Small intestine (tissue), 7 donors: ENCODE data around the gene GRIA3. TPM values are rescaled to one million over a fixed set of nuclear protein-coding genes. Genes with fewer than 3 reads are reported as not detected.
A peak's percentile ranks its signal among the peaks of the same experiment; 100 is the strongest.

Experiments
- DNase-seq, 2 donors: peaks; one replicate each; pipeline versions ENCODE4 v3.0.0 to v3.0.0-alpha.2; 2013
- FAIRE-seq: peaks from 2 replicates; lab custom pipeline; 2012; peaks lifted over from hg19 to GRCh38; lab: Jason Lieb, UNC
- H3K27ac ChIP-seq, 3 donors: one replicate each; pipeline ENCODE4 v1.5.1; 2013; ENCODE audit warnings: low read length in 2 of 3, mild to moderate bottlenecking in 2 of 3, control low read depth in 1 of 3, inconsistent platforms in 1 of 3, low read depth in 1 of 3, moderate library complexity in 1 of 3
- H3K27me3 ChIP-seq, 3 donors: one replicate each; pipeline ENCODE4 v1.6.1; 2013; ENCODE audit warnings: low read length in 3 of 3, inconsistent platforms in 1 of 3; ENCODE audit not compliant: control insufficient read depth in 3 of 3, insufficient read depth in 3 of 3
- H3K36me3 ChIP-seq, 3 donors: one replicate each; pipeline ENCODE4 v1.6.1; 2013; ENCODE audit warnings: low read length in 3 of 3, inconsistent platforms in 1 of 3, low read depth in 1 of 3, mild to moderate bottlenecking in 1 of 3, moderate library complexity in 1 of 3; ENCODE audit not compliant: control insufficient read depth in 3 of 3, insufficient read depth in 2 of 3
- H3K4me1 ChIP-seq, 3 donors: one replicate each; pipeline ENCODE4 v1.6.1; 2013; ENCODE audit warnings: low read length in 2 of 3, inconsistent platforms in 1 of 3, low read depth in 1 of 3, mild to moderate bottlenecking in 1 of 3, moderate library complexity in 1 of 3; ENCODE audit not compliant: control insufficient read depth in 3 of 3, insufficient read depth in 2 of 3
- H3K4me3 ChIP-seq, 3 donors: one replicate each; pipeline ENCODE4 v1.5.1; 2013; ENCODE audit warnings: low read length in 3 of 3, control low read depth in 1 of 3, inconsistent platforms in 1 of 3, low read depth in 1 of 3, mild to moderate bottlenecking in 1 of 3, moderate library complexity in 1 of 3
- H3K9me3 ChIP-seq, 2 donors: one replicate each; pipeline ENCODE4 v1.6.1; 2013; ENCODE audit warnings: low read depth in 1 of 2, low read length in 1 of 2; ENCODE audit not compliant: control insufficient read depth in 2 of 2, insufficient read depth in 1 of 2
- WGBS, 3 donors: extraction: QIAGEN DNeasy Blood & Tissue Kit; methylation state at CpG; one replicate each; pipeline ENCODE4 v1.1.7; 2013; 5-methylcytosine and 5-hydroxymethylcytosine counted together
- polyA plus RNA-seq, 4 donors: library from polyadenylated mRNA; stranded (reverse) in 3 of 4; unstranded in 1 of 4; fragments of 200-250 nt in 3 of 4; fragments of 120-200 nt in 1 of 4; gene quantifications; one replicate each; pipeline versions ENCODE4 v1.2.1 to v1.2.3, GENCODE V29; 2013
- donor health status: healthy with polysubstance abuse.
- donor health status: control.
- donor health status: control.
- donor health status: Bipolar disorder and iron deficiency.
- donor health status: healthy.

The GRIA3 gene
- polyA plus RNA-seq, 4 donors = 0.22 to 1.0 (median 0.84) TPM; not detected in 1

DNA sequence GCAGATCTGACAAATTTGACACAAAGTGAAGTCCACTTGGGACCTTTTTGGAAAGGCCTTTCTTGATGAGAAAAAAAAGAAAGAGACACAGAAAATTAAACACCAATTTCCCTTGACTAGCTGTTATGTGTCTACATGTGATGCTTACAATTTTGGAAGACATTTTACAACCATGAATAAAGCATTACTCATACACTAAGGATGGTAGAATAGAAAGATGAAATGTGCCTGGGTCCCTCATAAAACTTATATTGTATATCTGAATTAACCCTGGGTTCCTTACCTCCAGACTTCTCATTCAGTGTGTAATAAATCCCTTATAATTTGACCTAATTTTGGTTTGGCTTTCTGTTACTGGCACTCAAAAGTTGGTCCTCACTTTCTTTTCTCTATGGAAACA lies 16.5 kb upstream of the GRIA3 start:
- H3K27me3 ChIP-seq = peaks cover 0 to 5% (median 0%) of the 10 kb centered on the region in 3 donors
- H3K4me3 ChIP-seq = no peak overlapping the region
- FAIRE-seq (no peak), DNase-seq (no peak)
- no peaks in the 10 kb centered on the region for H3K4me1 ChIP-seq
- no peak overlapping the region for H3K27ac ChIP-seq
- no peaks in the 10 kb centered on the region for H3K36me3 ChIP-seq
- H3K9me3 ChIP-seq = no peaks in the 10 kb centered on the region

- Histone ChIP-seq H3K27me3 (peaks cover 0 to 5% (median 0%) of the 10 kb centered on the region in 3 donors), H3K36me3 (no peaks in the 10 kb centered on the region), H3K9me3 (no peaks in the 10 kb centered on the region), H3K4me1 (no peaks in the 10 kb centered on the region), H3K4me3 (no peak overlapping the region), H3K27ac (no peak overlapping the region)
- DNase-seq (peak; percentile 30 to 72), FAIRE-seq (no peak)
- WGBS, 3 donors = 5 to 20% (median 8%) methylated on average over 2 of the region's 2 CpGs
These were observed 14.7 kb upstream of the GRIA3 start for GRCh38 chrX:123169247-123169901.

DNA sequence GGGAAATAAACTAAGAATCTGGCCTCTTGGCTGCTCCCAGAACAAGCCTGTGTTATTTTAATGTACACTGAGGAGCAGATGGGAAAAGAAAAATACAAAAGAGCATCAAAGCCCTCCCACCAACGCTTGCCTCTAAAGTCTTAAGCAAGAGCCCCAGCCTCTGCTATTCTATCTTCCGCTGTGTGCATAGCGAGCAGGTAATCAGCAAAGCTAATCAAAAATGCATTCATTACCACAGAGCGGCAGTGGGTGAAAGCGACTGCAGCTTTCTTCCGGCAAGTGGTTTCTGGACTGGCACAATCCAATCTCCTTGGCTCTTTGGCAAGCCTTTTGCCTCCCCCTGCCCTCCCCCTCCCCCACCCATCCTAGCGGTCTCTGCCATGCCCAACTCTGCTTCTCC lies 13.5 kb upstream of the GRIA3 start:
- no peak overlapping the region for H3K27ac ChIP-seq
- DNase-seq (no peak), FAIRE-seq (no peak)
- H3K4me3 ChIP-seq = no peak overlapping the region
- no peaks in the 10 kb centered on the region for H3K4me1 ChIP-seq
- no peaks in the 10 kb centered on the region for H3K36me3 ChIP-seq
- no peaks in the 10 kb centered on the region for H3K9me3 ChIP-seq
- H3K27me3 ChIP-seq = peaks cover 0 to 5% (median 0%) of the 10 kb centered on the region in 3 donors
- 72 to 79% (median 75%) methylated on average over 6 to 7 of the region's 7 CpGs for WGBS, 3 donors

DNA sequence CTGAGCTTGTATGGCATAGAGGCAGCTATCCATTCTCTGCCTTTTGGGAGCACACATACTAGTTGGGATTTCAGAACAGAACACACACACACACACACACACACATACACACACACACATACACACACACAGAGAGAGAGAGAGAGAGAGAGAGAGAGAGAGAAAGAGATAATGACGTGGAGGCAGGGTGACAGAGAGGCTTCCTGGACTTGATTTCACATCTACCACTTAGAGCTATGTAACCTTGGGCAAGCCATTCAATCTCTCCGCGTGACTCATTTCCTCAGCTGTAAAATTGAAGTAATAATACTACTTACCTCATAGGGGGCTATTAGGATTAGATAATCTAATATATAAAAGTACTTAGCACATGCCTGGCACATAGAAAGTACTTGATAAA lies 12.3 kb upstream of the GRIA3 start:
- no peak overlapping the region for H3K27ac ChIP-seq
- H3K27me3 ChIP-seq = peaks cover 0 to 5% (median 0%) of the 10 kb centered on the region in 3 donors
- DNase-seq = peak in 1 of 2 donors; percentile 27
- WGBS, 3 donors = 57 to 74% (median 63%) methylated on average over 3 of the region's 3 CpGs
- no peaks in the 10 kb centered on the region for H3K4me1 ChIP-seq
- no peaks in the 10 kb centered on the region for H3K36me3 ChIP-seq
- FAIRE-seq = no peak
- no peaks in the 10 kb centered on the region for H3K9me3 ChIP-seq
- no peak overlapping the region for H3K4me3 ChIP-seq

DNA sequence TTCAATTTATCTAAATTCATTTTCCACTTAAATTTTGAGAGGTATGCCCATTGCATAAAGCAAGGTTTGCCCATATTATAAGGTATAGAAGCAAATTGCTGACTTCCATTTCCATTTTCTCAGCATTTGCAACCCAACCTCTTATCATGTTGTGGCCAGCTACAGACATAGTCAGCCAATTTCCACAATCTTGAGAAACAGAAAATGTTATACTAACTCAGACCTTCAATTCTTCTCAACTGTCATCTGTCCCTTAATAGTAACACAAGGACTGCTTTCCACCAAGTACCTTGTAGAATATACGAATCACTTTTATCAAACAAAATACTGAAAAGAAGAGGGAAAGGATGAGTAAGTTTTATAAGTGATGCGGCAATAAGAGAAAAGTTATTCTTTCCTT lies 11.2 kb upstream of the GRIA3 start:
- no peaks in the 10 kb centered on the region for H3K4me1 ChIP-seq
- no peak overlapping the region for H3K4me3 ChIP-seq
- WGBS, 3 donors = 75 to 95% (median 94%) methylated on average over 2 of the region's 2 CpGs
- no peaks in the 10 kb centered on the region for H3K9me3 ChIP-seq
- no peak for DNase-seq
- no peak for FAIRE-seq
- peaks cover 0 to 5% (median 0%) of the 10 kb centered on the region in 3 donors for H3K27me3 ChIP-seq
- H3K36me3 ChIP-seq = no peaks in the 10 kb centered on the region
- H3K27ac ChIP-seq = no peak overlapping the region

- DNase-seq (peak; percentile 21 to 56), FAIRE-seq (no peak)
- WGBS, 3 donors = 11 to 21% (median 16%) methylated on average over 1 of the region's 1 CpG
These were observed 10.2 kb upstream of the GRIA3 start for GRCh38 chrX:123173833-123174232.

GRCh38 chrX:123175366-123176122 lies 8.5 kb upstream of the GRIA3 start:
- H3K36me3 ChIP-seq = no peaks in the 10 kb centered on the region
- no peak for FAIRE-seq
- H3K27me3 ChIP-seq = peaks cover 0 to 2% (median 0%) of the 10 kb centered on the region in 3 donors

More at GRCh38 chrX:123173833-123174232, 10.2 kb upstream of the GRIA3 start:
- Histone ChIP-seq H3K4me3 (no peak overlapping the region), H3K36me3 (no peaks in the 10 kb centered on the region), H3K27me3 (peaks cover 0 to 5% (median 0%) of the 10 kb centered on the region in 3 donors), H3K9me3 (no peaks in the 10 kb centered on the region), H3K4me1 (no peaks in the 10 kb centered on the region), H3K27ac (no peak overlapping the region)

DNA sequence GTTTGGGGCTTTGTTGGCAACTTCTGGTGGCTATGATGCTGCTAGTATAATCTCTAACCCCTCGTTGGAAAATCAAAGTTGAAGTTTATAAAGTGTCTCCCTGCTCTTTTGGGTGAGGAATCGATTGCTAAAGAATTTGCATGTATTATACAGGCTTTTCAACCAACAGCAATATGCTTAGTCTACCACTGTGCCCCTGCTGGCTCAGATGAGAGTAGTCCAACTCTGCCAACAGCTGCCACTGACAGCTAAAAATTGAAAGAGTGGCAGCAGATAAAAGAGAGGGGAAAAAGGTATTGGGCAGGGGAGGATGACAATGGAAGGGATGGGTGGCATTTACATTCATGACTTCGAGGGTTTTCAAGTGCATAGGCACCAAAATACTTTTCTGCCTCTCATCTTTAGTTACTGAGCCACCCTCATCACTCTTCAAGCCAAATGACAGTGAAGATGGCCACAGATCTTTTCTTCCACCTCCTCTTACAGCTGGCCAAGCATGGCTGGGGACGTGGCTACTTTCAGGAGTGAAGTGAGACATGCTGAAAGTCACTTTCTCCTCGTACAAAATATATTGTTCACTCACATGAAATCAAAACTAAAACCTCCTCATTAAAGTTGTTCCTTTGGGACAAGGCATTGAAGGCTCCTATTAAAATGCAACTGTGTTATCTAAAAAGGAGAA lies 2.7 kb upstream of the GRIA3 start:
- Histone ChIP-seq H3K27ac (no peak overlapping the region), H3K36me3 (no peaks in the 10 kb centered on the region), H3K27me3 (peaks cover 0 to 31% (median 0%) of the 10 kb centered on the region in 3 donors), H3K4me1 (no peaks in the 10 kb centered on the region), H3K4me3 (no peak overlapping the region), H3K9me3 (no peaks in the 10 kb centered on the region)
- DNase-seq = no peak
- WGBS, 3 donors = 30 to 58% (median 47%) methylated on average over 5 of the region's 5 CpGs
- FAIRE-seq = no peak

More at GRCh38 chrX:123175366-123176122, 8.5 kb upstream of the GRIA3 start:
- no peak for DNase-seq
- Histone ChIP-seq H3K9me3 (no peaks in the 10 kb centered on the region), H3K4me1 (no peaks in the 10 kb centered on the region), H3K4me3 (no peak overlapping the region), H3K27ac (no peak overlapping the region)
